MM.1S (cell line): ENCODE data around the gene GRIK1.

Source experiments
- EZH2phosphoT487 ChIP-seq: fragments of 300-600 bp; sonication (generic); IDR thresholded peaks from 2 replicates; pipeline ENCODE4 v1.6.1; 2018; ENCODE audit warnings: antibody characterized with exemption, low read length
- TF ChIP-seq, protein P1 (sequence below): fragments of 300-600 bp; sonication (generic); IDR thresholded peaks from 2 replicates; pipeline ENCODE4 v1.5.1; 2016; ENCODE audit warnings: antibody characterized with exemption, low read length, mixed read lengths

DNA sequence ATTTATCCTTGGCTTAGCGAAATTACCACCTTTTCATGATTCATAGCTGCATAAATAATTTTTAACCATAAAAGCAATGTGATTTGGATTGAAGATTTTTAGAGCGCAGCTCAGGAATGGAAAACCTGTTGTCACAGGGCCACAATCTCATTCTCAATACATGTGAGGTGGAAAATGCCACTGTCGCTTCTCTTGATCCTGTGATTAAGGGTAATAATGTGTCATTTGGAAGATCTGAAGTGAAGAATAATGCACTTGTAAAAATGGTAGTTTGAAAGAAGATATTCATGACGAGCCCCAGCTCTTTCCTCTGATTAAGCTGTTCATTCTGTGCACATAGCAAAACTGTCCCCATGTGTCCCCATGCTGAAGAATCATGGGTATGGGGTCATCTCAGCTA lies 410.7 kb downstream of the GRIK1 start:
- TF ChIP-seq, protein P1, sequence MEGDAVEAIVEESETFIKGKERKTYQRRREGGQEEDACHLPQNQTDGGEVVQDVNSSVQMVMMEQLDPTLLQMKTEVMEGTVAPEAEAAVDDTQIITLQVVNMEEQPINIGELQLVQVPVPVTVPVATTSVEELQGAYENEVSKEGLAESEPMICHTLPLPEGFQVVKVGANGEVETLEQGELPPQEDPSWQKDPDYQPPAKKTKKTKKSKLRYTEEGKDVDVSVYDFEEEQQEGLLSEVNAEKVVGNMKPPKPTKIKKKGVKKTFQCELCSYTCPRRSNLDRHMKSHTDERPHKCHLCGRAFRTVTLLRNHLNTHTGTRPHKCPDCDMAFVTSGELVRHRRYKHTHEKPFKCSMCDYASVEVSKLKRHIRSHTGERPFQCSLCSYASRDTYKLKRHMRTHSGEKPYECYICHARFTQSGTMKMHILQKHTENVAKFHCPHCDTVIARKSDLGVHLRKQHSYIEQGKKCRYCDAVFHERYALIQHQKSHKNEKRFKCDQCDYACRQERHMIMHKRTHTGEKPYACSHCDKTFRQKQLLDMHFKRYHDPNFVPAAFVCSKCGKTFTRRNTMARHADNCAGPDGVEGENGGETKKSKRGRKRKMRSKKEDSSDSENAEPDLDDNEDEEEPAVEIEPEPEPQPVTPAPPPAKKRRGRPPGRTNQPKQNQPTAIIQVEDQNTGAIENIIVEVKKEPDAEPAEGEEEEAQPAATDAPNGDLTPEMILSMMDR = no peak
- no peak for TF ChIP-seq EZH2phosphoT487
